Activated CD8-positive, alpha-beta T cell treated with anti-CD3 and anti-CD28 coated beads for 36 hours (primary cell): ENCODE data around the gene ZNF69. TPM values are rescaled to one million over a fixed set of nuclear protein-coding genes. Genes with fewer than 3 reads are reported as not detected.
"Not testable (repeated sequence)": the region's sequence is repeated elsewhere in the genome, so short reads cannot be mapped to it uniquely, and the experiment has no call there.

Experiments
- ATAC-seq: fragments of 200-7000 bp; cut with Tn5 transposase; one replicate; pipeline ENCODE4 v1.10.0; 2021; ENCODE audit warnings: mild to moderate bottlenecking, moderate library complexity
- CTCF ChIA-PET: fragments of 350-600 bp; sonication (Branson Sonifier 250); formaldehyde crosslinking; loops from one replicate; lab custom pipeline; 2021; ENCODE audit warnings: antibody characterized with exemption; lab: Charles Lee
- POLR2A ChIA-PET: fragments of 350-600 bp; sonication (Branson Sonifier 250); formaldehyde crosslinking; loops from one replicate; lab custom pipeline; 2021; ENCODE audit warnings: antibody characterized with exemption; lab: Charles Lee
- DNase-seq: peaks from one replicate; pipeline ENCODE4 v3.0.0-alpha.2; 2020
- H3K27ac Mint-ChIP-seq: one replicate; pipeline ENCODE4 v1.8.0; 2021; ENCODE audit warnings: mild to moderate bottlenecking, mixed read lengths
- H3K27me3 Mint-ChIP-seq: one replicate; pipeline ENCODE4 v1.8.0; 2021; ENCODE audit warnings: mixed read lengths
- H3K36me3 Mint-ChIP-seq: one replicate; pipeline ENCODE4 v1.8.0; 2021; ENCODE audit warnings: low read depth, mixed read lengths
- H3K4me1 Mint-ChIP-seq: one replicate; pipeline ENCODE4 v1.8.0; 2021; ENCODE audit warnings: low read depth, mixed read lengths
- H3K4me3 Mint-ChIP-seq: one replicate; pipeline ENCODE4 v1.8.0; 2021; ENCODE audit warnings: mild to moderate bottlenecking, moderate library complexity, mixed read lengths
- H3K9me3 Mint-ChIP-seq: one replicate; pipeline ENCODE4 v1.8.0; 2021; ENCODE audit warnings: mixed read lengths
- intact Hi-C: fragments of 100-400 bp; cut with micrococcal nuclease; formaldehyde crosslinking; loops from one replicate; pipeline ENCODE4 v1.10.0; 2022
- total RNA-seq, 2 experiments: library from RNA; stranded (reverse); gene quantifications; one replicate each; pipeline ENCODE4 v1.2.3, GENCODE V29; 2021
- TF ChIP-seq, protein P1 (sequence below): fragments of 200-600 bp; IDR thresholded peaks from one replicate; pipeline ENCODE4 v1.8.0; 2022; ENCODE audit warnings: antibody characterized with exemption, mild to moderate bottlenecking

Gene ZNF69
- total RNA-seq, result 1 to 10 TPM; 1.8 to 3.1 TPM

DNA sequence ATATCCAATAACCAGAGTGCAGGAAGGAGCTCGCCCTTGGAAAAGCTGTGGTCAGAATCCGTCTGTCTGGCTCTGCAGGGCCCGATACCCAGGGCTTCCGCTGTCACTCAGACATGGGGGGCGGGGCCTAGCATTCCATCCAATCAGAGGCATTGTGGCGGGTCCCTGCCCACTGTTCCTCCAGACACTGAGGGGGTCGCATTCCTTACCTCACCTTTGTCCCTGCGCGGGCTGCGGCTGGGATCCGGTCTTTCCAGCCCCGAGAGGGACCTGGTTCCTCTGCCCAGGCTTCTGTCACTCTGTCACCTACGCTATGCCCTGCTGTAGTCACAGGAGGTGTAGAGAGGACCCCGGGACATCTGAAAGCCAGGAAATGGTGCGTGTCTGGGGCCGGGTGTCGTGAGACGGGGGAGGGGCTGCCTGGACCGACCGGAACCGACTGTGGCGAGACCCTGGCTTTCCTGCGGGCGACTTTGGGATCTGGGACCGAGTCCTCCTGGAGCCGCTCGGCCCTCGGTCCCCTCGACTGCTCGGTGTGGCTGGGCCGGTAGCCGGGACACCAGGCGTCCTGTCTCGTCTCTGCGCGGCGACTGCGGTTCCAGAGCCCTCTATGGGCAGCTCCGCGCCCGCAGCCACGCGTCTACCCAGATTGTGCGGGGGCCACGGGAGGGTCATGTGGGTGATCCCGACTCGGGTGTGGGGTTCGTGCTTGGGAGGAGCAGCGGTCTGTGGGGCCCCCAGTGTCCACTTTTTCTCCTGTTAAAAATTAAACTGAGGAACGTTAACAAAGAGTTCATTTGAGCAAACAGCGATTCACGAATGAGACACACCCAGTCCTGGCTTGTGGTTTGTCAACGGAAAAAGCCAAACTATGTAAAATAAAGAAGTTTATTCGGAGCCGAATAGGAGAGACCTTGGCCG is at the start of gene ZNF69:
Gene ZNF69 (plus strand): TSS at position 172 of the 921 bp plus-strand sequence. CDS start 142 bp downstream, at position 314.
- ATAC-seq (peak; percentile 91), DNase-seq (peak; percentile 83)
- peak within 1 kb of the TSS; percentile 91 for H3K4me3 Mint-ChIP-seq
- ChIA-PET CTCF (interaction anchor here (1.3 to 1.8 kb wide), 2 partner anchors 36 to 90 kb away, joined by 4 to 6 read pairs; no protein-coding TSS in a partner anchor), POLR2A (interaction anchor here (1.0 kb wide), 1 partner anchor 75 kb away, joined by 3 read pairs; no protein-coding TSS in a partner anchor)
- H3K36me3 Mint-ChIP-seq, result peaks cover 1% of the 10 kb centered on the region
- TF ChIP-seq, protein P1, sequence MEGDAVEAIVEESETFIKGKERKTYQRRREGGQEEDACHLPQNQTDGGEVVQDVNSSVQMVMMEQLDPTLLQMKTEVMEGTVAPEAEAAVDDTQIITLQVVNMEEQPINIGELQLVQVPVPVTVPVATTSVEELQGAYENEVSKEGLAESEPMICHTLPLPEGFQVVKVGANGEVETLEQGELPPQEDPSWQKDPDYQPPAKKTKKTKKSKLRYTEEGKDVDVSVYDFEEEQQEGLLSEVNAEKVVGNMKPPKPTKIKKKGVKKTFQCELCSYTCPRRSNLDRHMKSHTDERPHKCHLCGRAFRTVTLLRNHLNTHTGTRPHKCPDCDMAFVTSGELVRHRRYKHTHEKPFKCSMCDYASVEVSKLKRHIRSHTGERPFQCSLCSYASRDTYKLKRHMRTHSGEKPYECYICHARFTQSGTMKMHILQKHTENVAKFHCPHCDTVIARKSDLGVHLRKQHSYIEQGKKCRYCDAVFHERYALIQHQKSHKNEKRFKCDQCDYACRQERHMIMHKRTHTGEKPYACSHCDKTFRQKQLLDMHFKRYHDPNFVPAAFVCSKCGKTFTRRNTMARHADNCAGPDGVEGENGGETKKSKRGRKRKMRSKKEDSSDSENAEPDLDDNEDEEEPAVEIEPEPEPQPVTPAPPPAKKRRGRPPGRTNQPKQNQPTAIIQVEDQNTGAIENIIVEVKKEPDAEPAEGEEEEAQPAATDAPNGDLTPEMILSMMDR, result peak; percentile 20
- intact Hi-C loops, result loop anchor here (2.0 kb wide), 1 partner anchor 251 kb away; no protein-coding TSS in a partner anchor
- peaks cover 21% of the 10 kb centered on the region for H3K4me1 Mint-ChIP-seq
- peak within 1 kb of the TSS; percentile 87 for H3K27ac Mint-ChIP-seq
- H3K9me3 Mint-ChIP-seq, result peaks cover 3% of the 10 kb centered on the region
- no peaks in the 10 kb centered on the region for H3K27me3 Mint-ChIP-seq

GRCh38 chr19:11843722-11844121 is 43.9 kb upstream of the ZNF69 start:
- ATAC-seq, result no peak
- no peak overlapping the region for H3K4me3 Mint-ChIP-seq
- peaks cover 2% of the 10 kb centered on the region for H3K9me3 Mint-ChIP-seq
- TF ChIP-seq, protein P1, result no peak
- H3K27ac Mint-ChIP-seq, result peak overlapping the region; percentile 2
- ChIA-PET CTCF (interaction anchor here (0.6 to 1.4 kb wide), 2 partner anchors 46 to 635 kb away, joined by 3 to 5 read pairs; no protein-coding TSS in a partner anchor), POLR2A (interaction anchor here (0.8 kb wide), 1 partner anchor 144 kb away, joined by 3 read pairs; no protein-coding TSS in a partner anchor)
- DNase-seq, result no peak
- peaks cover 16% of the 10 kb centered on the region for H3K4me1 Mint-ChIP-seq
- peaks cover 2% of the 10 kb centered on the region for H3K36me3 Mint-ChIP-seq
- H3K27me3 Mint-ChIP-seq, result no peaks in the 10 kb centered on the region
- intact Hi-C loops, result no loop called here

- CTCF ChIA-PET, result interaction anchor here (0.9 to 4.6 kb wide), 3 partner anchors 50 to 244 kb away, joined by 3 to 19 read pairs (median 3); partner anchors contain the start of gene ZNF491
- H3K9me3 Mint-ChIP-seq, intact Hi-C loops, DNase-seq, H3K27me3 Mint-ChIP-seq, ATAC-seq, H3K27ac Mint-ChIP-seq: not testable (repeated sequence)
- POLR2A ChIA-PET, result interaction anchor here (1.3 kb wide), 1 partner anchor 32 kb away, joined by 4 read pairs; no protein-coding TSS in a partner anchor
- Mint-ChIP-seq H3K4me1 (peaks cover 29% of the 10 kb centered on the region), H3K36me3 (peaks cover 25% of the 10 kb centered on the region), H3K4me3 (peak overlapping the region; percentile 83)
These were observed 40.0 kb upstream of the ZNF69 start for GRCh38 chr19:11847615-11848014.

DNA sequence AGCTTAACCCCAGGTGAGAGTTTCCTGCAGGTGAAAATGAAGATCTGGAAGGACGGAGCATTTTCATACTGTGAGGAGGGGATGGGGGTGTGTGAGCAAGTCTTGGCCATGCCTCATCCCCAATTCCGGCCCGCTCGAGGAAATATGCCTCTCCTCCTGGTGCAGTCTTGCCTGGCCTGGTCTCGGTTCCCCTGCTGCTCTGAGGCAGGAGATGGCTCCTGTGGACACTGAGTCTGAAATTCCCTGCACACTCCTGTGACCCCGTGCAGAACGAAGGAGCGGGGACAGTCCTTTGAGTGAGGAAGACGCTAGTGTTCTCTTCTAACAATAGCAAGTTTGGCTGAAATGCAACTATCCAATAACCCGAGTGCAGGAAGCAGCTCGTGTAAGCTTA is 39.4 kb upstream of the ZNF69 start:
- DNase-seq, result no peak
- H3K27ac Mint-ChIP-seq, result peak overlapping the region; percentile 88

More for the DNA sequence above, 39.4 kb upstream of the ZNF69 start:
- ChIA-PET POLR2A (interaction anchor here (1.3 kb wide), 1 partner anchor 33 kb away, joined by 4 read pairs; no protein-coding TSS in a partner anchor), CTCF (interaction anchor here (0.9 to 4.6 kb wide), 3 partner anchors 51 to 243 kb away, joined by 3 to 19 read pairs (median 3); partner anchors contain the start of gene ZNF491)
- H3K9me3 Mint-ChIP-seq, result peaks cover 3% of the 10 kb centered on the region
- H3K4me1 Mint-ChIP-seq, result peaks cover 25% of the 10 kb centered on the region
- no peaks in the 10 kb centered on the region for H3K27me3 Mint-ChIP-seq
- intact Hi-C loops, result no loop called here
- H3K4me3 Mint-ChIP-seq, result peak overlapping the region; percentile 83
- ATAC-seq, result no peak
- TF ChIP-seq, protein P1, result no peak
- peaks cover 25% of the 10 kb centered on the region for H3K36me3 Mint-ChIP-seq
